HG02798 (cell line): ENCODE measurements around the gene RAD51AP2.
"Not testable (repeated sequence)": the region's sequence is repeated elsewhere in the genome, so short reads cannot be mapped to it uniquely, and the experiment has no call there.

Source experiments
- ATAC-seq: cut with Tn5 transposase; IDR thresholded peaks from one replicate; pipeline ENCODE4 v1.9.1; 2021; ENCODE audit warnings: mild to moderate bottlenecking; ENCODE audit not compliant: unreplicated experiment, poor library complexity

The RAD51AP2 gene

DNA sequence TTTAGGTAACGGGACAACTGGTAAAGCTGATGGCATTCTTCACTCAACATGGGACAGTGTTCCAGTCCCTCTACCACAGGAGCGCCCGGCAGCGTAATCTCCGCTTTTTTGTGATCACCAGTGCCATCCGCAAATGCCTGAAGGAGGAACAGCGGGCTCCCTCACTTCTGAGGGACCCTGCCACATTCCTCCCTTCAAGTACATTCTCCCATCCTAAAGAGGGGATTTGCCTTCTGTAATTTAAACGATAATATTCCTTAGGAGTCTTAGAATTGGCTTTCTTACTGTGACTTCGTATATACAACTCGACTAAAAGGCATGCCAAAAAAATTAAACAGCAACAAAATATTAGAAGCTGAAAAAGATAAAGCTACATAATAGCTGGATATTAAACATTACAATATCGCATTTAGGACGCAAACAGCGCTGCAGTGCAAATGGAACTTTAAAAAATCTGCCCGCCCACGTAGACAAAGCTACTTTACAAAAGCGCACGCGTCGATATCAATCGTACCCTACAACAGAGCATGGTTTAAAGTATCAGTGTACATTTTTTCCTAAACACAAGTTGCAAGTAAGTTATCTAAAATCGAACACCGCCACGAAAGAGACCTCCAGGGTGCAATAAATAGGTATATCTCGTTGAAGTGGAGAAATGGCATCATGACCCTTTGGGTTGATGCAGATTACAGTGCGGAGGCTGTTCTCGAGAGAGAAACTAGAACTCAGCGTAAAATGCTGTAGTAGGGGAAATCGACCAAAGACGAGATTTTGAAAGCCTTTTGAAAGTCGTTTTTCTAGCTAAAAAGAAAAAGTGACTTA, 20.0 kb upstream of the RAD51AP2 start:
- peak; percentile 37 for ATAC-seq

DNA sequence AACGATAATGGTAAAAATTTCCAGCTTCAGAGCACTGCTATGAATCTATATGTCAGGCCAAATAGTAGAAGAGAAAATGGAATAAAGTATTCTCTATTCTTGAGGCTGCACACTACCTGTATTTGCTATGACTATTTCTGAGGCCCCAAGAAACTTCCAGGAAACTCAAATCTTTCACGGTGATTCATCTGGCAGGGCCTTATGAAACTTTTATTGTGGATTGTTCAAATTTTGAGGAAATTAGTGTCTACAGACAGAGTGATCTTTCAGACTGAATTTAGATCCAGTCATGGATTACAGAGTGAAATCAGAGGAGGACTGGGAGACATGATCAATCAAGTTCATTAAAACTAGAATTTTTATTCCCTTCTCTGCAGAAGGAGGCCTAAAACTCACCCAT, 18.2 kb upstream of the RAD51AP2 start:
- no peak for ATAC-seq

- no peak for ATAC-seq
These were observed 15.3 kb upstream of the RAD51AP2 start for GRCh38 chr2:17533546-17533945.

GRCh38 chr2:17529771-17530170, 11.5 kb upstream of the RAD51AP2 start:
- no peak for ATAC-seq

DNA sequence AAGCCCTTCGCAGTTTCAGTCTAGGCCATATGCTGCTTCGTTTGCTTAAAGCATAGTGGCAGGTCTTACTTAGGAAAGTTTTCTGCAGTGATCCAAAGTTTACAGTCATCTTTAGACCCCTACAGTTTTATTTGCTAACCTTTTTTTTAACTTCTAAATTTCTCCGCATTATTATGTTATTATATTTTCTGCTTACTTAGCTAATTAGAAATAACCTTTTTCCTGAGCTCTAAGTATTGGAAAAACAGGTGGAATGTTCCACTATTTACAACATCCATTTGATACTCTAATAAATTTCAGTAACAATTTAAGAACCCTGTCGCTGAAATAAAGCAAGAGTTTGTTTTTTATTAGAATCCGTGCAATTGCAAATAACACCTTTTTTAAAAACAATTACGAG, 4.1 kb upstream of the RAD51AP2 start:
- no peak for ATAC-seq

DNA sequence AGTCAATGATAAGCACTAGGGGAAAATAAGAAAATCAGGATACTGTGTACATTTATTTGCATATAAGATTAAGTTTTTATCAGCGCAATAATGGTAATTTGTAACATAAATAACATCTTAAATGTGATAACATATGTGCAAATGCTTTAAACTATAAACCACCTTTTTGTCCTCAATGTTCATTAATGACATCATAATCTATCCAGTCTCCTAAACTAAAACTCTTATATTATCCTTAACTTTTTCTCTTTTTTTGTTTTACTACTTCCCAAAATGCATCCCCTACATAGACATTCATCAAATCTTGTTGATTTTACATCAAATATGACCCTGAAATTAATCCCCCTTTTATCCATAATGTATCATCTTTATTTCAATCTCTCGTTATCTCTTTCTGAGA, 3.4 kb upstream of the RAD51AP2 start:
- ATAC-seq = no peak

- peak; percentile 39 for ATAC-seq
These were observed 2.5 kb upstream of the RAD51AP2 start for GRCh38 chr2:17520761-17521160.

GRCh38 chr2:17519486-17519885, 1.2 kb upstream of the RAD51AP2 start:
- ATAC-seq = no peak

DNA sequence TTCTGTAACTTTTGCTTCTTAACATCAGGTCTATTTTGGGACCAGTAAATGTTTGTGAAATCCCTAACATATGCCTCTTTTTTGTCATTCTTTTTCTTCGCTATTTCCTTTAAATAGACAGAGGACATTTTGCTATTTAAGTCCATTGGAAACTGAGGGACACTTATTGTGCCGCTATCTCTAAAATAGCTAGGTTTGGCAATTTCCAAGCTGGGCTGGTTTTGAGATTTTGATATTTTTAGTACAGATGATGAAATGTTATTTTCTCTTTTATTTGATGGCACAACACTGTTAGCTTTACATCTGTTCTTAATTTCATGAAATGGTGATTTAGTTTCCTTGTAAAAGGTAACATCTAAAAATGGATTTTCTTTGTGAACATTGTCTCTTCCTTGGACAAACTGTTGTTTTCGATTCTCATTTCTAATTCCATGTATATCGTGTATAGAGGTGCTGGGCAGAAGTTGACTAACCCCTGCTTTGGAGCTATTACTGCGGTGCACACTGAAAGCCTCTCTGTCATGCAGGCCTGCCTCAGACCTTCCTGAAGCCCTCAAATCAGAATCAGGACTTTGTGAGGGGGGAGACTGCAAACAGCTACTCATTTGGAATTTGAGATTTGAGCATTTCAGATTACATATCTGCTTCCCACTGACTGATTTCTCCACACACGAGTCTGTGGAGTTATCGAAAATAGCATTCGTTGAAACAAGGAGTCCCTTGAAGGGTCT, 594 bp downstream of the RAD51AP2 start:
- ATAC-seq = peak; percentile 3

GRCh38 chr2:17515652-17516051, 2.6 kb downstream of the RAD51AP2 start:
- ATAC-seq = peak; percentile 22

GRCh38 chr2:17506736-17507616, 11.3 kb downstream of the RAD51AP2 start:
- no peak for ATAC-seq

- ATAC-seq = no peak
These were observed 20.5 kb downstream of the RAD51AP2 start for GRCh38 chr2:17497718-17498117.

GRCh38 chr2:17495590-17495989, 22.6 kb downstream of the RAD51AP2 start:
- no peak for ATAC-seq

- ATAC-seq = not testable (repeated sequence)
These were observed 28.1 kb downstream of the RAD51AP2 start for GRCh38 chr2:17490165-17490564.

GRCh38 chr2:17488610-17489009, 29.6 kb downstream of the RAD51AP2 start:
- not testable (repeated sequence) for ATAC-seq

DNA sequence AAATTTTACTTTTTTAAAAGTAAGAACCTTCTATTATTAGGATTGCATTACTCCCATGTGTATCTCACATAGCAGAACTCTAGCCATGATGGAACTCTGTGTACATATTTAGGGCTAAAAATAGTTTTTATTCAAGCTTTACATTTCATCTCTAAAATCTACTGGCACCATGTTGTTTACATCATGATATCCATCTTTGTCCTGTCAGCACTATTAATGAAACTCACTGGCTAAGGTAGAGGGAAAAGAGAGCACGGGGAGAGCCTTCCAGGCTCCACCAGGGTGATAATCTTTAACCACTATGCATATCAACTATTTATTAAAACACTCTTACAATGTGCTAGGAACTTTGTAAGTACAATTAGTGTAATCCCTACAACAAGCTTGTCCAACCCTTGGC, 34.7 kb downstream of the RAD51AP2 start:
- no peak for ATAC-seq

DNA sequence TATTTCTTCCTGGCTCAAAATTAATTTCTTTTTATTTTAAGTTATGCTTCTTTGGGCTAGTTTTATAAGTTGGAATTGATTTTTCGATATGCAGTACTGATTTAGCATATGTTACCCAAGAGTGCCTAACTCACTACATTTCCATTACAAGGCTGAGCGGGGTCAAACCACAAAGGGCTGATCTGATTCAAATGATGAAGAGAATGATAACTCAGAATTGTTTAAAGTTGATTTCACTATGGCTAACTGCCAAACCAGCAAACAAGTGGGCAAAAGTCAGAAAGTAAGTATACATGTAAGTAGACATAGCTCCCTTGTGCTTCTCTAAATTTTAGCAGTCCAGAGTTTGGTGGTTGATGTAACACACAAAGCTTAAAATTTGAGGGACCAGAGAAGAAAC, 35.6 kb downstream of the RAD51AP2 start:
- ATAC-seq = no peak

GRCh38 chr2:17479875-17480274, 38.4 kb downstream of the RAD51AP2 start:
- ATAC-seq = no peak

GRCh38 chr2:17476830-17477229, 41.4 kb downstream of the RAD51AP2 start:
- ATAC-seq = no peak

- no peak for ATAC-seq
These were observed 42.2 kb downstream of the RAD51AP2 start for GRCh38 chr2:17476064-17476463.

GRCh38 chr2:17475286-17475685, 43.0 kb downstream of the RAD51AP2 start:
- no peak for ATAC-seq
